ENCODE data around the gene ZFYVE28. TPM values are rescaled to one million over a fixed set of nuclear protein-coding genes. Genes with fewer than 3 reads are reported as not detected.
"Not testable (repeated sequence)": the region's sequence is repeated elsewhere in the genome, so short reads cannot be mapped to it uniquely, and the experiment has no call there.

Gene ZFYVE28
- total RNA-seq, 2 experiments from 2014 or later = 3.8 to 4.6 TPM

DNA sequence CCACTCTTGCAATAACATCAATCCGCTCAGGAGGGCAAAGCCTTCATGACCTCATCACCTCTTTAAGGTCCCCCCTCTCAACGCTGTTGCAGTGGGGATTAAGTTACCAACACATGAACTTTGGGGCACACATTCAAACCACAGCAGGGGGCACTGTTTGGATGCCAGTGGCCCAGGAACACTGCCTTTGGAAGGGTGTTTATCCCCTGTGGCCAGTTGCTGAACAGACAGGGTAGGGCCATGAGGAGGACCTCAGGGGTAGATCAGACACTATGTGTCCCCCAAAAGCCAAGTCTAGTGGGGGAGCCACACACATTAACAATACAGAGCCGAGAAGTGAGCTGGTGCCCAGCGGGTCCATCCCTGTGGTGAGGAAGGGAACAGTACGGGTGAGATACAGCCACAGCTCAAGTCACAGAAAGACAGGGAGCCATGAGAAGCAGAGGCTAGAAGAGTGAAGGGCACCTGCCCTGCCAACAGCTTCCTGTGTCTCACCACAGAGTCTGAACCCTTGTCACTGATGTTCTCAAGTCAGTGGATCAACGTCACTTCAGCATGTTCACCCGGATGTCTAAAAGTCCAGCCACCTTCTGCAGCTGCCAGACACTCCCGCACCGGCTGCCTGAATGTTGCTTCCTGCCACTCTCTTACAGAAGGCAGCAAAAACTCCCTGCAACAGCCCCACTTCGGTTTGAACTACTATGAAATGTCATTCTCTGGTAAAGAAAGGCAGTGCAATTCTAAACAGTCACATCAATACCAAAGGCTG is 136.7 kb downstream of the ZFYVE28 start:
- peak overlapping the region; percentile 88 for H3K27ac Mint-ChIP-seq
- peak overlapping the region; percentile 22 for H3K4me3 Mint-ChIP-seq

DNA sequence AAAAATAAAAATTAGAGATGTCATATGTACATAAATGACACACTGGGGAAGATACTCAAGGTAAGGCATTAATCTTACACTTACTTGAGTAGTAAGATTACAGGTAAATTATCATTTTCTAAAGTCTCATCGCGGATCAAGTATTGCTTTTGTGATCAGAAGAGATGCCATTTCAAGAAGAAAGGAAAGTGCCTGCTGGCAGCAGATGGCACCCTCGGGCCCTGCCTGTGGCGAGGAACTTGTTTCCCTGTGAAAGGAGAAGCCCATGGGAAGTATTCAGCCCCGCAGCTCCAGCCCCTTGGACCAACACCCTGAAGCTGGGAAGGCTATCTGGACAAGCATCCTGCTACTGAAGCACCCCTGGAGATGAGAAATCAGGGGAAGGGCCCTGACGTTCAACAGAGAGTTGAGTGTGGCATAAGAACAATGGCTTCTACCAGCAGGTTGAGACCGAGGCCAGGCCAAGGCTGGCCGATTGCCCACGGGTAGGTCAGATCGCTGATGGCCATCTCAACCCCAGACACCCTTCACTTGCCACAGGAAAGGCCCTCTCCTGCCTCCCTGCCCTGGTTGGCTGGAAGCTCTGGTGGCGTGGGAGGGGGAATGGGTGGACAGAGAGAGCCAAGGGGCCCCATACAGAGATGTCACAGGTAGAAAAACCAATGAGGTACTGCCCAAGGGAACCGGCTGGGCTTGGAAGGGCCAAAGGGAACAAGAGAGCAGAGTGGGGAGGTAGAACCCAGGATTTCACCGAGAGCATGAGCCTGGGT is 137.7 kb downstream of the ZFYVE28 start:
- no peaks in the 10 kb centered on the region for H3K27me3 Mint-ChIP-seq
- H3K4me1 Mint-ChIP-seq = peaks cover 30% of the 10 kb centered on the region
- H3K36me3 Mint-ChIP-seq = no peaks in the 10 kb centered on the region
- DNase-seq = no peak
- peak overlapping the region; percentile 88 for H3K27ac Mint-ChIP-seq
- H3K9me3 Mint-ChIP-seq = no peaks in the 10 kb centered on the region
- no peak overlapping the region for H3K4me3 Mint-ChIP-seq

More for the DNA sequence above, 136.7 kb downstream of the ZFYVE28 start:
- no peaks in the 10 kb centered on the region for H3K9me3 Mint-ChIP-seq
- H3K27me3 Mint-ChIP-seq = no peaks in the 10 kb centered on the region
- H3K4me1 Mint-ChIP-seq = peaks cover 31% of the 10 kb centered on the region
- peak; percentile 58 for DNase-seq
- no peaks in the 10 kb centered on the region for H3K36me3 Mint-ChIP-seq

DNA sequence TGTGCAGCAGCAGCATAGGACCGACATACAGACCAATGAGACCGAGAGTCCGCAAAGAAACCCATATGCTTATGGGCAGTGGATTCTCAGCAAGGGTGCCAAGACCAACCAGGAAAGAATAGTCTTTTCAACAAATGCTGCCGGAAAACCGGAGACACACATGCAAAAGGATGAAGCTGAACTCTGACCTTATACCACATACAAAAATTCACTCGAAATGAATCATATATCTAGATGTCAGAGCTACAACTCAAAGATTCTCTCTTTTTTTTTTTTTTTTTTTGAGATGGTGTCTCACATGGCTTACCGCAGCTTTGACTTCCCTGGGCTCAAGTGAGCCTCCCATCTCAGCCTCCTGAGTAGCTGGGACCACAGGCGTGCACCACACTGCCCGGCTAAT is 140.5 kb downstream of the ZFYVE28 start:
- H3K4me3 Mint-ChIP-seq = no peak overlapping the region
- no peak overlapping the region for H3K27ac Mint-ChIP-seq
- DNase-seq = no peak
- no peaks in the 10 kb centered on the region for H3K36me3 Mint-ChIP-seq
- H3K9me3 Mint-ChIP-seq = no peaks in the 10 kb centered on the region
- peaks cover 21% of the 10 kb centered on the region for H3K4me1 Mint-ChIP-seq
- no peaks in the 10 kb centered on the region for H3K27me3 Mint-ChIP-seq

DNA sequence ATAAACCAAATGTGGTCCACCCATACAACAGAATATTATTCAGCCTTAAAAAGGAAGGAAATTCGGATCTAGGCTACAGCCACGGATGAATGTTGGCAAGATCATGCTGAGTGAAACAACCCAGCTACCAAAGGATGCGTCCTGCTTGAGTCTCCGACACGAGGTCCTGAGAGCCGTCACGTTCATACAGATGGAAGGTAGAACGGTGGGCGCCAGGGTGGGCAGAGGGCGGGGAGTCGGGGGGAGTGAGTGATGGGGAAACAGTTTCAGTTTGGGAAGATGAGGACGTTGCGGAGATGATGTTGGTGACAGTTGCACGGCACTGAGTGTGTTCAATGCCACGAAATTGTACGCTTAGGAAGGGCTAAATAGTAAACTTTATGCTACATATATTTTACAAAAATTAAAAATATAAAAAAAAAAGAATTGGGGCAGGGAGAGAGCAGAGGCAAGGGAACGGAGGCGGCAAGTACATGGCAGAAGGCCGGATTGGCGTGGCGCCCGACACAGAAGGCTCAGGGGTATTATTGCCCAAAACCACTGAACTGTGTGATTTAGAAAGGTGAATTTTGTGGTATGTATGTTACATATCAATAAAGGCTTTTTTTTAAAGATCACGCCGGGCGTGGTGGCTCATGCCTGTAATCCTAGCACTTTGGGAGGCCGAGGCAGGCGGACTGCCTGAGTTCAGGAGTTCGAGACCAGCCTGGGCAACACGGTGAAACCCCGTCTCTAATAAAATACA is 141.7 kb downstream of the ZFYVE28 start:
- Mint-ChIP-seq H3K27me3 (no peaks in the 10 kb centered on the region), H3K9me3 (no peaks in the 10 kb centered on the region), H3K4me3 (no peak overlapping the region), H3K4me1 (peaks cover 11% of the 10 kb centered on the region), H3K27ac (no peak overlapping the region), H3K36me3 (no peaks in the 10 kb centered on the region)
- no peak for DNase-seq

DNA sequence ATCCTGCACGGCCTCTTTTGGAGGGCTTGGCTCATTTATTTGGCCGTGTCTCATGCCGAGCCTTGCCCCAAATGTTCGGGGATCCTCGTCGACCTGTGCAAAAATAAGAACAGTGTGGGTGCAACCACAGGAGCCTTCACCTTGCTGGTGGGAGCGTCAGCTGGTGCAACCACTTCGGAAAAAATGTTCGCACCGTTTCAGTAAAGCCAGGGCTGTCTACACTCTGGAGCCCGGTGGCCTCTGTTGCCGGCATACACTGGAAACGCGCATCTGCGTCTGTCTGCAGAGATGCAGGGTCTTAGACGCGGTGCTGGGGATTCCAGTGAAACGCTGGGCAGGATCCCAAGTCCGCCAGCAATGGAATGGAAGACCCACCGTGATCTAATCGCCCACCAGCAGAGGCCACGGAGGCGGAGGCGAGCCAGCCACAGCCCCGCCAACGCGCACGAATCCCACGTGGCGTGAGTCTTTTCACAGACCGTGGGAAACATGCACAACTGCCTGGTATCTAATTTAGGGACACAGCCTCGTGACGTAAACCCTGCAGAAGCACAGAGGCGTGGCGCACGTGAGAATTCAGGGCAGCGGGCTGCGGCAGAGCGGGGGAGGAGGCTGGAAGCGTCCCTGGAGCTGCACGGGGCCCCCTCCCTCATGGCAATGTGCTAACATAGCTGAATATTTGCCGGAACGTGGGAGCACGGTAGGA is 142.7 kb downstream of the ZFYVE28 start:
- no peaks in the 10 kb centered on the region for H3K9me3 Mint-ChIP-seq
- H3K4me3 Mint-ChIP-seq = no peak overlapping the region
- H3K27ac Mint-ChIP-seq = no peak overlapping the region
- peaks cover 1% of the 10 kb centered on the region for H3K4me1 Mint-ChIP-seq
- H3K27me3 Mint-ChIP-seq = no peaks in the 10 kb centered on the region
- H3K36me3 Mint-ChIP-seq = no peaks in the 10 kb centered on the region
- DNase-seq = no peak

DNA sequence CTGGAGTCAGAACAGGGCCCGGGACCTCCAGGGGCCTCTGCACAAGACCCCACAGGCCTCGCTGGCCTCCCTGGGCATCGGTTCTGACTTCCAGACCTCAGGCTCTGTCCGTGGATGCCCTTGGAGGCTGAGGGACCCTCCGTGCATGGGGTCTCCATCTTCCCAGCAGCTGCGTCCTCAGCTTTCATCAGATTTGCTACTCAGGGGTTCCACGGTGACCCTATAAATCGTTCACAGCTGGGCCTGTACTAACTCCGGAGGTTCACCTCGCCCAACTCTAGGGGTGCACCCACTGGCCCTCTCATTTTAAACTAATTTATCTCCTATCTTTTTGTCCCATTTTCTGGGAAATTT is 143.4 kb downstream of the ZFYVE28 start:
- not testable (repeated sequence) for H3K4me3 Mint-ChIP-seq, H3K27ac Mint-ChIP-seq, H3K27me3 Mint-ChIP-seq, DNase-seq, H3K9me3 Mint-ChIP-seq, H3K4me1 Mint-ChIP-seq, H3K36me3 Mint-ChIP-seq

DNA sequence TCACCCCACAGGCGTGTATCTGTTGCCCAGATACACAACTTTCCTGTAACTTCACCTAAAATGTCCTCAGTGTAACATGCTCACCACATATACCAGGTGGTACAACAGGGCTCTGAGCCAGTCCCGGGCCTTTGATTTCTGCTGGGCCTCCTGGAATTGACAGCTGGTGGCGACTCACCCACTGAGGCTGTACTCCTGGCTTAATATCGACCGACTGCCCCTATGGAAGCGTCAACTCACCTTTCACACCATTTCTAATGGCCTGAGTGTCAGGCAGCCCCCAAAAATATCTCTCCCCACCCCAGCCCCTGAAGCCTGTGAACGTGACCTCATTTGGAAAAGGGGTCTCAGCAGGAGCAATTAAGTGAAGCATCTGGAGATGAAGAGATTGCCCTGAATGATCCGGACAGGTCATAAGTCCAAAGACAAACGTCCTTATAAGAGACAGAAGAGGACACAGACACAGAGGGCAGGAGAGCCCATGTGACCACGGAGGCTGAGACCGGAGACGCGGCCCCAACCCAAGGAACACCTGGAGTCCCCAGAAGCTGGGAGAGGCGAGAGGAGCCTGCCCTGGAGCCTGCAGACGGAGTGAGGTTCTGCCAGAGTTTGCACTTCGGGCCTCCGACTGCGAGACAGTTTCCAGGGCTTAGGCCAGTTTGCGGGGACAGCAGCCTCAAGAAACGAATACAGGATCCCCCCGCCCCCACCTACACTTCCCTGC is 144.0 kb downstream of the ZFYVE28 start:
- H3K4me3 Mint-ChIP-seq = no peak overlapping the region
- DNase-seq = no peak
- H3K9me3 Mint-ChIP-seq = no peaks in the 10 kb centered on the region
- no peak overlapping the region for H3K27ac Mint-ChIP-seq
- no peaks in the 10 kb centered on the region for H3K4me1 Mint-ChIP-seq
- no peaks in the 10 kb centered on the region for H3K27me3 Mint-ChIP-seq
- H3K36me3 Mint-ChIP-seq = no peaks in the 10 kb centered on the region

DNA sequence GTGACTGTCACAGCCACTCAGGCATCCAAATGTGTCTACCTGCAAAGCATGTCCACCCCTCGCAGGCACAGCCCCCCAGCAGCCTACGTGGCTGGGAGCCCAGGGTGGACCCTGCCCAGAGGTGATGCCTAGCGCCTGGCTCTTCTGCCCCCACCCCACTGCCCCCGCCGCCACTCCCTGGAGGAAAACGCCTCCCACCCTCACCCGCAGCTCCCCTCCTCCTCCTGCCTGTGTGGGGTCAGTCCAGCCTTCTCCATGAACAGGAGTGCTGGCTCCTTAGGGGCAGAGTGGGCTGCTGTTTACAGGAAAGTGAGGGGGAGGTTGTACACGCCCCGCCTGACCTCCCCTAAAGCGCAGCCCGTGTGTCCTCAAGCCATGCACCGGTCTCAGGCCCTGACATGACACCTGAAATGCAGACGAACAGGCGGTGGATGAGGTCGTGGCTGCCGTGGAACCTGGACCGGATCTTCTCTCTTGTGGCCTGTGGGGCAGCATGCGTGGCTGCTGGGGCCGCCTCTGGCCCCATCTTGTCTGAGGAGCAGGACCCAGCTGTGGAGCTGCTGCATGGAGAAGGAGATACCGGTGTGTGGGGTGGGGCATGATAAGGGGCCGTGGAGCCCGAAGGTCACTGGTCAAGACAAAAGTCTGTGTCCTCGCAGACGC is 144.7 kb downstream of the ZFYVE28 start:
- Mint-ChIP-seq H3K4me3 (no peak overlapping the region), H3K27me3 (no peaks in the 10 kb centered on the region), H3K36me3 (no peaks in the 10 kb centered on the region), H3K4me1 (no peaks in the 10 kb centered on the region), H3K27ac (no peak overlapping the region), H3K9me3 (no peaks in the 10 kb centered on the region)
- no peak for DNase-seq

DNA sequence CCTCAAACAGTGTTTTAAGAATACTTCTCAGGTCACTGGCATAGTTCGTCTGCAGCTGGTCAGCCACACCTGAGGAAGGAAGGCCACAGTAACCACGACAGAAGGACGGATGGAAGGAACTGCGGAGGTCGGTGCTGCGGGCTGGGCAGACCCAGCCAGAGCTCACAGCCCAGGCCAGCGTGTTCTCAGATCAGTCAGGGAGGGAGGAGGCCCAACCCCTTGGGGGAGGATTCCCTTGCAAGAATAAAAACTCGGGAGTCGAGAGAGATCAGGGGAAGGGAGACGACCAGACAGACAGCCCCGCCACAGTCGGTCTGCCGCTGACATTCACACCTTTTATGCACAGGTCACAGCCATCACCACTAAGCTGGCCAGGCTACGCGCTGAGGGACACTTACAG is 145.2 kb downstream of the ZFYVE28 start:
- no peaks in the 10 kb centered on the region for H3K9me3 Mint-ChIP-seq
- DNase-seq = no peak
- no peaks in the 10 kb centered on the region for H3K4me1 Mint-ChIP-seq
- H3K27me3 Mint-ChIP-seq = no peaks in the 10 kb centered on the region
- no peak overlapping the region for H3K27ac Mint-ChIP-seq
- no peaks in the 10 kb centered on the region for H3K36me3 Mint-ChIP-seq
- no peak overlapping the region for H3K4me3 Mint-ChIP-seq

DNA sequence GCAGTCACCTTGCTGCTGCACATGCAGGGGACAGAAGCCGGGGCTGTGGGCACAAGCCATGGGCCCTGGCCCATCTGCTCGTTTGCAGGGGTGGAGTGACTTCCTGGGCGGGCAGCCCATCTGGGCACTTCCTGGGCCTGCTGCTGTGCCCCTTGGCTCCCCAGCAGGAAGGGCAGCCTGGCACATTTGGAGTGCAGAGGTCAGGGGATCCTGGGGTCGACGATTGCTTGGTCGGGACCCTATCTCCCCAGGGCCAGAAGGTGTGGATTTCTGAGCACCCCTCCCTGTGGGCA is 145.7 kb downstream of the ZFYVE28 start:
- DNase-seq = no peak
- Mint-ChIP-seq H3K27ac (no peak overlapping the region), H3K4me1 (no peaks in the 10 kb centered on the region), H3K4me3 (no peak overlapping the region), H3K27me3 (no peaks in the 10 kb centered on the region), H3K36me3 (no peaks in the 10 kb centered on the region), H3K9me3 (no peaks in the 10 kb centered on the region)

DNA sequence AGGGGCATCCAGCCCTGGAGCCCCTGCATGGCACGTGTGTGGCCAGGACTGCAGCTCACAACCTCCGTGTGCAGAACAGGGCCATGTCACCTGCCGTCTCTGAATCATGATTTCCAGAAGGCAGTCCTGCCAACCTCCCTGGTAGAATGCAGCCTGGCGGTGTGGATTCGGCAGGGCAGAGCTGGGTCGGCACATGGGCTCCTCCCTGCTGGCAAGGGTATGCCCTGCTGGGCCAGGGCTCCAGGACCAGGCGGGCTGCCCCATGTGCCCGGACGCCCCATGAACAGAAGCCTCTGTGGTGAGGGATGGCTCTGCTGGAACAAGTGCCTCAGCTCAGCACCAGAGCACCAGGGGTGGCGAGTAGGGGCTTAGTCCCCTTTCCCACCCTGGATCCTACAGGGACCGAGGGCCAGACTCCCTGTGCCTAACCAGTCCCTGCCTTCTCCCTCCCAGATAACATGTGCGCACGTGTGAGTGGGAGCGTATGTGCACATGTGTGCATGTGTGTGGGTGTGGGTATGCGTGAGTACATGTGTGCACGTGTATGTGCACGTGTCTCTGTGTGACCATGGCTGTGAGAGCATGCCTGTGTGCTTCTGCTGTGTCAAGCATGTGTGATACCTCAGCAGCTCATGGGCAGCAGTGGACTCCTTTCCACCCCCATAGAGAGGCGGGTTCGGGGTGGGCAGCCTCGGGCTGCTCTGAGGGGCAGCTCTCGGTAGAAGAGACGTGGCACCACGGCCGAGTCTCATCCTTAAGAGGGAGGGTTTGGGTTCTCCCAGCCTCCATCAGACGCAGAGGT is 146.2 kb downstream of the ZFYVE28 start:
- Mint-ChIP-seq H3K27ac (no peak overlapping the region), H3K27me3 (no peaks in the 10 kb centered on the region), H3K4me3 (no peak overlapping the region), H3K36me3 (no peaks in the 10 kb centered on the region), H3K9me3 (no peaks in the 10 kb centered on the region), H3K4me1 (no peaks in the 10 kb centered on the region)
- DNase-seq = no peak

DNA sequence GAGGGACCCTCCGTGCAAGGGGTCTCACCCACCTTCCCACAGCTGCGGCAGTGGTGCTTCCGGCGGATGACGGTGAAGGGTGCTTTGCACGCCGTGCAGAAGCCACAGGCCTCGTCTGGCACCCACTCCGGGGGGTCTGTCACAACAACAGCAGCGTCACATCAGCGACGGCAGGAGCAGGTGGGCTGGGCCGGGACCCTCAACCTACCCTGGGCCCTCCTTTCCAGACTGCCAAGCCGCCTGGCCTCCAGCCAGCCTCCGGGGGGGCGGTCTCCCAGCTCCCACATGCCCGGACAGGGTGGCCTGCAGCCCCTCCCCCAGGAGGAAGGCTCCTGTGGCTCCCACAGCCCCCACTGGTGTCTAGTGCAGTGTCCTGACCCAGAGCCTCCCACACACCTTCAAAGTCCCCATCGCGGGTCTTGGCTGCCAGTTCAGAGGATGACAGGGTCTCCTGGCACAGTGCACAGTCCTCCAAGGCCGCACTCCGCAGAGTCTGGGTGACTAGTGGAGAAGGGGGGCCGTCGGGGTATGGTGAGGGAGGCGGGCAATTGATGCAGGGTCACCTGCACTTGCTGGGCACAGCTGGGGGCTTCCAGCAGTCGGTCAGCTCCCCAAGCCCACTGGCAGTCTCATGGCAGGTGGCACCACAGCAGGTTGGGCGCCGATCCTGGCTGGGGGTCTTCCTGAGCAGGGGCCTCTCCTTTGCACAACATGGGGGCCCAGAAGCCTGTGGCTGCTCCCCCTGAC is 147.0 kb downstream of the ZFYVE28 start:
- no peak for DNase-seq
- no peaks in the 10 kb centered on the region for H3K36me3 Mint-ChIP-seq
- no peaks in the 10 kb centered on the region for H3K4me1 Mint-ChIP-seq
- H3K27me3 Mint-ChIP-seq = no peaks in the 10 kb centered on the region
- no peaks in the 10 kb centered on the region for H3K9me3 Mint-ChIP-seq
- no peak overlapping the region for H3K4me3 Mint-ChIP-seq
- H3K27ac Mint-ChIP-seq = no peak overlapping the region

All from activated naive CD8-positive, alpha-beta T cell treated with anti-CD3 and anti-CD28 coated beads for 36 hours (primary cell).